Thymus (tissue), 14 donors: Measurements from ENCODE around the gene SLTM. TPM values are rescaled to one million over a fixed set of nuclear protein-coding genes. Genes with fewer than 3 reads are reported as not detected.
A peak's percentile ranks its signal among the peaks of the same experiment; 100 is the strongest.

Source experiments
- DNase-seq, 9 donors: peaks; one replicate each; pipeline ENCODE4 v3.0.0-alpha.2; 2013; ENCODE audit warnings: low spot score in 9 of 9, low read depth in 6 of 9, missing footprints in 1 of 9
- H3K27ac ChIP-seq, 2 donors: one replicate each; pipeline ENCODE4 v1.5.1; 2013; ENCODE audit warnings: control low read depth in 1 of 2, low read depth in 1 of 2, low read length in 1 of 2, mild to moderate bottlenecking in 1 of 2, moderate library complexity in 1 of 2
- H3K27me3 ChIP-seq, 2 donors: one replicate each; pipeline ENCODE4 v1.5.1; 2013; ENCODE audit warnings: low read length in 1 of 2; ENCODE audit not compliant: control insufficient read depth in 2 of 2, insufficient read depth in 1 of 2
- H3K36me3 ChIP-seq, 2 donors: one replicate each; pipeline ENCODE4 v1.5.1; 2013; ENCODE audit warnings: low read length in 1 of 2, mild to moderate bottlenecking in 1 of 2, moderate library complexity in 1 of 2; ENCODE audit not compliant: control insufficient read depth in 2 of 2, insufficient read depth in 2 of 2
- H3K4me1 ChIP-seq, 2 donors: one replicate each; pipeline ENCODE4 v1.5.1; 2013; ENCODE audit warnings: low read length in 2 of 2; ENCODE audit not compliant: control insufficient read depth in 2 of 2, insufficient read depth in 2 of 2
- H3K4me3 ChIP-seq, 2 donors: one replicate each; pipeline ENCODE4 v1.5.1; 2013; ENCODE audit warnings: low read length in 2 of 2, control low read depth in 1 of 2, mild to moderate bottlenecking in 1 of 2
- H3K9me3 ChIP-seq, 2 donors: one replicate each; pipeline ENCODE4 v1.5.1; 2013; ENCODE audit warnings: low read length in 1 of 2, mild to moderate bottlenecking in 1 of 2; ENCODE audit not compliant: control insufficient read depth in 2 of 2, insufficient read depth in 1 of 2
- WGBS: extraction: QIAGEN DNeasy Blood & Tissue Kit; methylation state at CpG from one replicate; pipeline ENCODE4 v1.1.7; 2013; 5-methylcytosine and 5-hydroxymethylcytosine counted together
- long read RNA-seq, 10 donors: transcript quantifications; one replicate each; lab custom pipeline, GENCODE V29; 2026
- polyA plus RNA-seq: library from polyadenylated mRNA; stranded (reverse); fragments of 200-250 nt; gene quantifications from one replicate; pipeline ENCODE4 v1.2.3, GENCODE V29; 2013
- total RNA-seq: library from RNA; stranded (reverse); fragments of 120-200 nt; gene quantifications from one replicate; pipeline ENCODE4 v1.2.4, GENCODE V29; 2013
- donor health status: healthy.

Gene SLTM
- 107 TPM for total RNA-seq
- polyA plus RNA-seq = 104 TPM
- long read RNA-seq, donor 1 = 0 reads
- long read RNA-seq, donor 2 = 0 reads
- long read RNA-seq, donor 3, partial matches to known transcripts = 43 of 54 reads
- long read RNA-seq, donor 3, other reads (novel, unspliced or antisense) = 0 of 54 reads
- long read RNA-seq, donor 4, partial matches to known transcripts = 0 of 5 reads
- long read RNA-seq, donor 4, other reads (novel, unspliced or antisense) = 0 of 5 reads
- long read RNA-seq, donor 5, partial matches to known transcripts = 20 of 29 reads
- long read RNA-seq, donor 5, other reads (novel, unspliced or antisense) = 0 of 29 reads
- long read RNA-seq, donor 6, full-length matches to known transcripts = 8 of 8 reads
- long read RNA-seq, donor 6, partial matches to known transcripts = 0 of 8 reads
- long read RNA-seq, donor 6, other reads (novel, unspliced or antisense) = 0 of 8 reads
- long read RNA-seq, donor 7, full-length matches to known transcripts = 7 of 17 reads
- long read RNA-seq, donor 7, partial matches to known transcripts = 10 of 17 reads
- long read RNA-seq, donor 7, other reads (novel, unspliced or antisense) = 0 of 17 reads
- long read RNA-seq, donor 8 = 0 reads
- long read RNA-seq, donor 9, partial matches to known transcripts = 0 of 5 reads
- long read RNA-seq, donor 9, other reads (novel, unspliced or antisense) = 0 of 5 reads
- long read RNA-seq, donor 10, partial matches to known transcripts = 12 of 13 reads
- long read RNA-seq, donor 10, other reads (novel, unspliced or antisense) = 0 of 13 reads

- peaks cover 3 to 4% of the 10 kb centered on the region in 2 donors for H3K4me1 ChIP-seq
- H3K27ac ChIP-seq = peak within 1 kb of the TSS; percentile 99
- H3K27me3 ChIP-seq = no peaks in the 10 kb centered on the region
- H3K9me3 ChIP-seq = no peaks in the 10 kb centered on the region
- WGBS = under 1% methylated on average over 101 of the region's 101 CpGs
- peak; percentile 88 to 97 (median 93) for DNase-seq
- peak within 1 kb of the TSS; percentile 83 to 99 for H3K4me3 ChIP-seq
- peaks cover 0 to 20% of the 10 kb centered on the region in 2 donors for H3K36me3 ChIP-seq
Observed at GRCh38 chr15:58933281-58934113, at the start of gene SLTM. TSS of gene SLTM (minus strand) at chr15:58933679. CDS start at chr15:58933565, 114 bp downstream.

- H3K4me1 ChIP-seq = peaks cover 0 to 12% of the 10 kb centered on the region in 2 donors
- WGBS = 97% methylated on average over 2 of the region's 2 CpGs
- no peak overlapping the region for H3K4me3 ChIP-seq
- H3K27ac ChIP-seq = no peak overlapping the region
- no peaks in the 10 kb centered on the region for H3K27me3 ChIP-seq
- H3K9me3 ChIP-seq = no peaks in the 10 kb centered on the region
- no peaks in the 10 kb centered on the region for H3K36me3 ChIP-seq
- DNase-seq = no peak
Observed at GRCh38 chr15:58983261-58983660, 49.8 kb upstream of the SLTM start.

GRCh38 chr15:58981808-58982475 is 48.5 kb upstream of the SLTM start:
- WGBS = 81% methylated on average over 6 of the region's 6 CpGs
- no peak overlapping the region for H3K4me3 ChIP-seq
- no peaks in the 10 kb centered on the region for H3K36me3 ChIP-seq
- no peaks in the 10 kb centered on the region for H3K27me3 ChIP-seq
- DNase-seq = peak in 2 of 9 donors; percentile 27 to 55
- peak overlapping the region in 1 of 2 donors; percentile 15 for H3K27ac ChIP-seq
- no peaks in the 10 kb centered on the region for H3K9me3 ChIP-seq
- peaks cover 0 to 12% of the 10 kb centered on the region in 2 donors for H3K4me1 ChIP-seq

GRCh38 chr15:58980351-58980939 is 47.0 kb upstream of the SLTM start:
- H3K36me3 ChIP-seq = no peaks in the 10 kb centered on the region
- H3K4me3 ChIP-seq = no peak overlapping the region
- H3K27ac ChIP-seq = no peak overlapping the region
- H3K4me1 ChIP-seq = peaks cover 0 to 12% of the 10 kb centered on the region in 2 donors
- H3K9me3 ChIP-seq = no peaks in the 10 kb centered on the region
- 8% methylated on average over 5 of the region's 5 CpGs for WGBS
- no peaks in the 10 kb centered on the region for H3K27me3 ChIP-seq
- DNase-seq = peak in 4 of 9 donors; percentile 36 to 71 (median 48)

- Histone ChIP-seq H3K27me3 (no peaks in the 10 kb centered on the region), H3K4me1 (peaks cover 0 to 12% of the 10 kb centered on the region in 2 donors), H3K4me3 (no peak overlapping the region), H3K9me3 (no peaks in the 10 kb centered on the region), H3K27ac (no peak overlapping the region), H3K36me3 (no peaks in the 10 kb centered on the region)
- DNase-seq = no peak
Observed at GRCh38 chr15:58977887-58978286, 44.4 kb upstream of the SLTM start.

- no peak for DNase-seq
- Histone ChIP-seq H3K4me1 (no peaks in the 10 kb centered on the region), H3K4me3 (no peak overlapping the region), H3K27me3 (no peaks in the 10 kb centered on the region), H3K36me3 (no peaks in the 10 kb centered on the region), H3K27ac (no peak overlapping the region), H3K9me3 (no peaks in the 10 kb centered on the region)
- 95% methylated on average over 2 of the region's 2 CpGs for WGBS
Observed at GRCh38 chr15:58967479-58967878, 34.0 kb upstream of the SLTM start.

- H3K36me3 ChIP-seq = no peaks in the 10 kb centered on the region
- H3K27me3 ChIP-seq = no peaks in the 10 kb centered on the region
- no peaks in the 10 kb centered on the region for H3K4me1 ChIP-seq
- no peak overlapping the region for H3K27ac ChIP-seq
- no peaks in the 10 kb centered on the region for H3K9me3 ChIP-seq
- H3K4me3 ChIP-seq = no peak overlapping the region
- no peak for DNase-seq
- WGBS = 92% methylated on average over 3 of the region's 3 CpGs
Observed at GRCh38 chr15:58966698-58967097, 33.2 kb upstream of the SLTM start.
